HG03575 (cell line): ENCODE measurements around the gene CACNA2D2.

Experiments used
- ATAC-seq: cut with Tn5 transposase; IDR thresholded peaks from one replicate; pipeline ENCODE4 v1.9.1; 2021; ENCODE audit not compliant: unreplicated experiment, insufficient number of reproducible peaks, low FRiP score; ENCODE audit errors: extremely low read depth

The CACNA2D2 gene

GRCh38 chr3:50412231-50412754, 91.1 kb downstream of the CACNA2D2 start:
- ATAC-seq = no peak

GRCh38 chr3:50411229-50411628, 92.2 kb downstream of the CACNA2D2 start:
- ATAC-seq = no peak

- ATAC-seq = no peak
These were observed 92.8 kb downstream of the CACNA2D2 start for GRCh38 chr3:50410608-50411139.

- ATAC-seq = no peak
These were observed 93.2 kb downstream of the CACNA2D2 start for GRCh38 chr3:50410185-50410584.

GRCh38 chr3:50408443-50408944, 94.9 kb downstream of the CACNA2D2 start:
- no peak for ATAC-seq

GRCh38 chr3:50406487-50406886, 96.9 kb downstream of the CACNA2D2 start:
- ATAC-seq = no peak

GRCh38 chr3:50405249-50405648, 98.2 kb downstream of the CACNA2D2 start:
- no peak for ATAC-seq

GRCh38 chr3:50401978-50402595, 101.3 kb downstream of the CACNA2D2 start:
- ATAC-seq = no peak

GRCh38 chr3:50396502-50396901, 106.9 kb downstream of the CACNA2D2 start:
- ATAC-seq = no peak

- ATAC-seq = no peak
These were observed 108.2 kb downstream of the CACNA2D2 start for GRCh38 chr3:50395070-50395860.

GRCh38 chr3:50393061-50393460, 110.4 kb downstream of the CACNA2D2 start:
- no peak for ATAC-seq

GRCh38 chr3:50392101-50392715, 111.2 kb downstream of the CACNA2D2 start:
- no peak for ATAC-seq

- ATAC-seq = no peak
These were observed 112.8 kb downstream of the CACNA2D2 start for GRCh38 chr3:50390508-50391224.

- no peak for ATAC-seq
These were observed 114.0 kb downstream of the CACNA2D2 start for GRCh38 chr3:50389414-50389767.

- no peak for ATAC-seq
These were observed 114.6 kb downstream of the CACNA2D2 start for GRCh38 chr3:50388720-50389413.

- ATAC-seq = no peak
These were observed 115.3 kb downstream of the CACNA2D2 start for GRCh38 chr3:50388016-50388719.

GRCh38 chr3:50385754-50386153, 117.7 kb downstream of the CACNA2D2 start:
- ATAC-seq = no peak

GRCh38 chr3:50383750-50384149, 119.7 kb downstream of the CACNA2D2 start:
- no peak for ATAC-seq
